Colonic mucosa (tissue), 4 donors: Measurements from ENCODE around the gene BMP8B. TPM values are rescaled to one million over a fixed set of nuclear protein-coding genes. Genes with fewer than 3 reads are reported as not detected.
"Not testable (repeated sequence)": the region's sequence is repeated elsewhere in the genome, so short reads cannot be mapped to it uniquely, and the experiment has no call there.

Experiments used
- DNase-seq: peaks from one replicate; pipeline ENCODE4 v3.0.0-alpha.2; 2020
- H3K27ac ChIP-seq: fragments of 200-600 bp; one replicate; pipeline ENCODE4 v1.8.0; 2021
- H3K27me3 ChIP-seq: fragments of 200-600 bp; one replicate; pipeline ENCODE4 v1.8.0; 2021
- H3K36me3 ChIP-seq: fragments of 200-600 bp; one replicate; pipeline ENCODE4 v1.8.0; 2021
- H3K4me1 ChIP-seq: fragments of 200-600 bp; one replicate; pipeline ENCODE4 v1.8.0; 2021; ENCODE audit warnings: mild to moderate bottlenecking
- H3K4me3 ChIP-seq: fragments of 200-600 bp; one replicate; pipeline ENCODE4 v1.8.0; 2021
- H3K9ac ChIP-seq, 2 donors: one replicate each; pipeline ENCODE4 v1.7.0; 2013; ENCODE audit warnings: control low read depth in 2 of 2, low read depth in 2 of 2, low read length in 2 of 2
- H3K9me3 ChIP-seq: fragments of 200-600 bp; one replicate; pipeline ENCODE4 v1.8.0; 2021
- CTCF ChIP-seq: fragments of 200-600 bp; IDR thresholded peaks from one replicate; pipeline ENCODE4 v1.8.0; 2022; ENCODE audit warnings: antibody characterized with exemption, mild to moderate bottlenecking
- intact Hi-C: fragments of 100-400 bp; cut with DNase I; formaldehyde crosslinking; loops from one replicate; pipeline ENCODE4 v1.14.1; 2022
- total RNA-seq, 2 donors: library from RNA; stranded (reverse); fragmentation: NEBNext Ultra II Directional in 1 of 2; extraction: Animal tissue kit (Norgen Biotek cat#: 25700) in 1 of 2; gene quantifications; one replicate each; pipeline ENCODE4 v1.2.1, GENCODE V29; 2021
- donor health status: healthy.
- donor health status: DM: no; HTN: no; CAD: no.
- donor health status: DM: no; HTN: no; CAD: no.

BMP8B gene
- total RNA-seq, 2 donors from 2014 or later, result 4.9 TPM

- H3K9ac ChIP-seq, H3K4me1 ChIP-seq, DNase-seq, H3K36me3 ChIP-seq, H3K9me3 ChIP-seq, H3K27ac ChIP-seq, H3K4me3 ChIP-seq, H3K27me3 ChIP-seq, intact Hi-C loops: not testable (repeated sequence)
Observed at GRCh38 chr1:39764512-39764911, 24.2 kb downstream of the BMP8B start.

GRCh38 chr1:39763619-39764374 is 24.9 kb downstream of the BMP8B start:
- H3K27me3 ChIP-seq, H3K36me3 ChIP-seq, intact Hi-C loops, DNase-seq, H3K27ac ChIP-seq, H3K4me1 ChIP-seq, H3K4me3 ChIP-seq, H3K9ac ChIP-seq, H3K9me3 ChIP-seq: not testable (repeated sequence)

- H3K9ac ChIP-seq, result no peak overlapping the region
- H3K4me1 ChIP-seq, result no peaks in the 10 kb centered on the region
- H3K27ac ChIP-seq, result no peak overlapping the region
- H3K9me3 ChIP-seq, result no peaks in the 10 kb centered on the region
- intact Hi-C loops, result no loop called here
- no peaks in the 10 kb centered on the region for H3K36me3 ChIP-seq
- no peak for TF ChIP-seq CTCF
- no peaks in the 10 kb centered on the region for H3K27me3 ChIP-seq
- DNase-seq, result no peak
- no peak overlapping the region for H3K4me3 ChIP-seq
Observed at GRCh38 chr1:39762550-39763540, 25.8 kb downstream of the BMP8B start.

- Histone ChIP-seq H3K36me3 (no peaks in the 10 kb centered on the region), H3K4me3 (no peak overlapping the region), H3K4me1 (no peaks in the 10 kb centered on the region), H3K27ac (no peak overlapping the region), H3K9ac (no peak overlapping the region), H3K27me3 (no peaks in the 10 kb centered on the region), H3K9me3 (no peaks in the 10 kb centered on the region)
- TF ChIP-seq CTCF, result no peak
- intact Hi-C loops, result no loop called here
- DNase-seq, result no peak
Observed at GRCh38 chr1:39761557-39762260, 27.0 kb downstream of the BMP8B start.

GRCh38 chr1:39761016-39761415 is 27.6 kb downstream of the BMP8B start:
- Histone ChIP-seq H3K4me3 (no peak overlapping the region), H3K9me3 (no peaks in the 10 kb centered on the region), H3K9ac (no peak overlapping the region), H3K27me3 (no peaks in the 10 kb centered on the region), H3K4me1 (no peaks in the 10 kb centered on the region), H3K27ac (no peak overlapping the region), H3K36me3 (no peaks in the 10 kb centered on the region)
- no peak for TF ChIP-seq CTCF
- DNase-seq, result no peak
- intact Hi-C loops, result no loop called here
